Stomach (tissue), 9 donors: ENCODE measurements around the gene FLYWCH2. TPM values are rescaled to one million over a fixed set of nuclear protein-coding genes. Genes with fewer than 3 reads are reported as not detected.
A peak's percentile ranks its signal among the peaks of the same experiment; 100 is the strongest.

Experiments used
- DNase-seq, 2 donors: peaks; one replicate each; pipeline versions ENCODE4 v3.0.0 to v3.0.0-alpha.2; 2013 to 2019
- H3K27ac ChIP-seq, 5 donors: fragments of 200-600 bp in 4 of 5; sonication (generic) in 4 of 5; one replicate each; pipeline ENCODE4 v1.5.1; 2013 to 2019; ENCODE audit warnings: mild to moderate bottlenecking in 1 of 5, moderate library complexity in 1 of 5
- H3K27me3 ChIP-seq, 3 donors: fragments of 200-600 bp; sonication (generic); one replicate each; pipeline ENCODE4 v1.5.1; 2017 to 2019; ENCODE audit warnings: mixed run types in 1 of 3
- H3K36me3 ChIP-seq, 4 donors: fragments of 200-600 bp; sonication (generic); 1 replicate in 3 of 4; 2 replicates in 1 of 4; pipeline ENCODE4 v1.5.1; 2016 to 2019
- H3K4me1 ChIP-seq, 4 donors: fragments of 200-600 bp; sonication (generic); one replicate each; pipeline ENCODE4 v1.5.1; 2016 to 2019
- H3K4me3 ChIP-seq, 4 donors: fragments of 200-600 bp; sonication (generic) in 3 of 4; one replicate each; pipeline ENCODE4 v1.5.1; 2016 to 2019; ENCODE audit warnings: mild to moderate bottlenecking in 1 of 4
- H3K9me3 ChIP-seq, 4 donors: fragments of 200-600 bp; sonication (generic); one replicate each; pipeline ENCODE4 v1.5.1; 2016 to 2019
- EP300 ChIP-seq: sonication (generic); formaldehyde crosslinking; IDR thresholded peaks from one replicate; pipeline ENCODE4 v1.6.1; 2017; ENCODE audit warnings: antibody characterized with exemption
- POLR2A ChIP-seq, 4 donors: fragments of 450-650 bp; IDR thresholded peaks; one replicate each; pipeline ENCODE4 v1.6.1; 2016; ENCODE audit warnings: antibody characterized with exemption in 4 of 4, control low read depth in 2 of 4, mild to moderate bottlenecking in 1 of 4, moderate library complexity in 1 of 4
- POLR2AphosphoS5 ChIP-seq, 3 donors: sonication (generic); formaldehyde crosslinking; IDR thresholded peaks; one replicate each; pipeline ENCODE4 v1.6.1; 2016; ENCODE audit warnings: antibody characterized with exemption in 3 of 3
- WGBS, 5 donors: extraction: QIAGEN DNeasy Blood & Tissue Kit in 3 of 5; methylation state at CpG; one replicate each; pipeline versions ENCODE4 v1.1.5 to v1.1.7; 2013 to 2018; 5-methylcytosine and 5-hydroxymethylcytosine counted together
- intact Hi-C: fragments of 100-400 bp; cut with DNase I; formaldehyde crosslinking; loops from one replicate; pipeline ENCODE4 v1.15.1; 2023; ENCODE audit warnings: low total_unique reads
- polyA plus RNA-seq, 3 donors: library from polyadenylated mRNA; stranded (reverse); fragments of 200-250 nt; gene quantifications; one replicate each; pipeline ENCODE4 v1.2.3, GENCODE V29; 2013
- total RNA-seq, 5 donors: library from RNA; depleted of rRNA; stranded (reverse); fragments of >200 nt; gene quantifications; one replicate each; pipeline versions ENCODE4 v1.1.0 to v1.2.3, GENCODE V29; 2014 to 2016
- TF ChIP-seq, protein P1 (sequence below), 7 experiments: fragments of 450-650 bp in 4 of 7; fragments of 200-600 bp in 3 of 7; sonication (generic) in 3 of 7; IDR thresholded peaks; one replicate each; pipeline ENCODE4 v1.5.1; 2016 to 2019; ENCODE audit warnings: antibody characterized with exemption in 7 of 7, control low read depth in 2 of 7, mild to moderate bottlenecking in 1 of 7
- donor health status: healthy with polysubstance abuse.
- donor health status: Bipolar disorder and iron deficiency.
- donor health status: healthy.

Gene FLYWCH2
- total and polyA plus RNA-seq, 8 donors: 19.6 to 76.4 (median 41.2) TPM

DNA sequence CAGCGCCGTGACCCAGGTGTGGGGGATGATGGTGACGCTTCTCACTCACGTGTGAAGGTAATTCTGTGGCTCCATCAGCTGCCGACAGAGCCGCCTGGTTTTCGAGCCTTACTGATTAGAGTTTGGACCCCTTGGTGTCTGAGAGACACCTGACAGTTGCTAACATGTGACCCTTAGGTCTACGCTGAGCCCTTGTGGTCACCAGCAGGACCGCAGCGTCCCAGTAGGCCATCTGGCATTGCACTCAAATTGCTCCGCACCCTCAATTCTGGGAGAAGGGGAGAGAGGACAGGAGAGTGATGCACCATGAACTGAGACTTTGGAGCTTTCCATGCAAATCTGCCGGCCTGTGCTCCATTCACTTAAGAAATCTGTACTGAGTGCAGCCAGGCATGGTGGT lies 31.2 kb downstream of the FLYWCH2 start:
- no peaks in the 10 kb centered on the region for H3K9me3 ChIP-seq
- H3K36me3 ChIP-seq: peaks cover 11 to 46% (median 34%) of the 10 kb centered on the region in 4 donors
- H3K27me3 ChIP-seq: no peaks in the 10 kb centered on the region
- no peak for TF ChIP-seq POLR2A (IDR thresholded peaks at IDR 0.05)
- no peak for TF ChIP-seq EP300
- no peak for TF ChIP-seq POLR2AphosphoS5 (IDR thresholded peaks at IDR 0.05)
- TF ChIP-seq, protein P1, sequence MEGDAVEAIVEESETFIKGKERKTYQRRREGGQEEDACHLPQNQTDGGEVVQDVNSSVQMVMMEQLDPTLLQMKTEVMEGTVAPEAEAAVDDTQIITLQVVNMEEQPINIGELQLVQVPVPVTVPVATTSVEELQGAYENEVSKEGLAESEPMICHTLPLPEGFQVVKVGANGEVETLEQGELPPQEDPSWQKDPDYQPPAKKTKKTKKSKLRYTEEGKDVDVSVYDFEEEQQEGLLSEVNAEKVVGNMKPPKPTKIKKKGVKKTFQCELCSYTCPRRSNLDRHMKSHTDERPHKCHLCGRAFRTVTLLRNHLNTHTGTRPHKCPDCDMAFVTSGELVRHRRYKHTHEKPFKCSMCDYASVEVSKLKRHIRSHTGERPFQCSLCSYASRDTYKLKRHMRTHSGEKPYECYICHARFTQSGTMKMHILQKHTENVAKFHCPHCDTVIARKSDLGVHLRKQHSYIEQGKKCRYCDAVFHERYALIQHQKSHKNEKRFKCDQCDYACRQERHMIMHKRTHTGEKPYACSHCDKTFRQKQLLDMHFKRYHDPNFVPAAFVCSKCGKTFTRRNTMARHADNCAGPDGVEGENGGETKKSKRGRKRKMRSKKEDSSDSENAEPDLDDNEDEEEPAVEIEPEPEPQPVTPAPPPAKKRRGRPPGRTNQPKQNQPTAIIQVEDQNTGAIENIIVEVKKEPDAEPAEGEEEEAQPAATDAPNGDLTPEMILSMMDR (IDR thresholded peaks at IDR 0.05): no peak
- peak overlapping the region in 1 of 5 donors; percentile 94 for H3K27ac ChIP-seq
- 87 to 95% (median 89%) methylated on average over 12 of the region's 12 CpGs for WGBS, 5 donors
- DNase-seq: no peak
- H3K4me3 ChIP-seq: no peak overlapping the region
- intact Hi-C loops: no loop called here
- H3K4me1 ChIP-seq: peaks cover 8 to 22% (median 19%) of the 10 kb centered on the region in 4 donors

DNA sequence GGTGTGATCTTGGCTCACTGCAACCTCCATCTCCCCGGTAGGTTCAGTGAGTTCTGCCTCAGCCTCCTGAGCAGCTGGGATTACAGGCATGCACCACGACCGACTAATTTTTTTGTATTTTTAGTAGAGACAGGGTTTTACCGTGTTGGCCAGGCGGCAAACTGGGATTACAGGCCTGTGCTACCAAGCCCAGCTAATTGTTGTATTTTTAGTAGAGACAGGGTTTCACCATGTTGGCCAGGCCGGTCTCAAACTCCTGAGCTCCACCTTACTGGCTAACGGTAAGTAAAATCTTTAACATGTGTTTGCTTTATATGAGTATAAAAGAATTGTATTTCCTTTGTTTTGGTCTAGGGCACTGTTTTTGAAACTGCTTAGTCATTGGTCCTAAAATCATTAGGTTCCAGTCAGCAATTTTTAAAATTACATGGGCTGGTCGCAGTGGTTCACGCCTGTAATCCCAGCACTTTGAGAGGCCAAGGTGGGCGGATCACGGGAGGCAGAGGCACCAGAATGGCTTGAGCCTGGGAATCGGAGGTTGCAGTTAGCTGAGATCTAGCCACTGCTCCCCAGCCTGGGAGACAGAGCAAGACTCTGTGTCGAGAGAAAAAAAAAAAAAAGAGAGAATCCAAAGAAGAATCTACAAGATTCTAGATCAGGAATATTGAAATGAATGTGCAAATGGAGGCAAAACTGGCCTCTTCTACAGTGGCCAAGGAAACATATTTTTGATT lies 32.3 kb downstream of the FLYWCH2 start:
- Histone ChIP-seq H3K27ac (no peak overlapping the region), H3K36me3 (peaks cover 11 to 46% (median 34%) of the 10 kb centered on the region in 4 donors), H3K4me3 (no peak overlapping the region), H3K9me3 (no peaks in the 10 kb centered on the region), H3K4me1 (peaks cover 8 to 32% (median 23%) of the 10 kb centered on the region in 4 donors), H3K27me3 (no peaks in the 10 kb centered on the region)
- intact Hi-C loops: no loop called here
- WGBS, 5 donors: 82 to 90% (median 86%) methylated on average over 13 of the region's 13 CpGs
- no peak for DNase-seq
- TF ChIP-seq POLR2AphosphoS5 (IDR thresholded peaks at IDR 0.05) (no peak), EP300 (no peak), POLR2A (IDR thresholded peaks at IDR 0.05) (no peak)
- TF ChIP-seq, protein P1 (IDR thresholded peaks at IDR 0.05): no peak

DNA sequence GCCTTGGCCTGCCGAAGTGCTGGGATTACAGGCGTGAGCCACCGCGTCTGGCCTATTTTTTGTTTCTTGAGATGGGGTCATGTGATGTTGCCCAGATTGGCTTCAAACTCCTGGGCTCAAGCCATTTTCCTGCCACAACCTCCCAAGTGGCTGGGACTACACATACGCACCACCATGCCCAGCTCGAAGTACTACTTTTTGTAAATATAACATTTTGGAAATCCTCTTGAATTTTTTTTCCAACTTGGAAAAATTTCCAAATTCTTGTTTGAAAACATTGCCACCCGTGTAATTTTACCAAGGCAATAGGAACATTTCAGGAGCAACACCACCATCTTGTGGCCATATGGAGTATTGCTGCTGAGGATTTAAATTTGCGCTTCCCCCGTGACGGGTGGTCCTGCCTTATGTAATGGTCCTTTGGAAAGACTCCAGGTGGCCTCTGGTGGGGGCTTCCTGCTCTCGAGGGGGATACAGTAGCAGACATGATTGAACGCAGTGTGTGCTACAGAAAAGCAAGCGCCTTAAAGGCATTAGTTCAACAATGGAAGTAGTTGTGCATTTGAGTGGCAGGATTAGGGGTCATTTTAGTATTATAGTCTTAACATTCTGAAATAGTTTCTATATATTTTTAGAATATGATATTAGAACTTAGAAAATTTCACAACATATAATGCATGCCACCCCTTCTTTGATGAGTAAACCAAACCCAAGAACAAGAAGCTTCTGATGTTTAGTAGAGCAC lies 36.7 kb downstream of the FLYWCH2 start:
- no peaks in the 10 kb centered on the region for H3K27me3 ChIP-seq
- WGBS, 5 donors: 9 to 12% (median 10%) methylated on average over 13 of the region's 13 CpGs
- H3K4me1 ChIP-seq: peaks cover 0 to 12% (median 5%) of the 10 kb centered on the region in 4 donors
- H3K9me3 ChIP-seq: no peaks in the 10 kb centered on the region
- peaks cover 4 to 68% (median 51%) of the 10 kb centered on the region in 4 donors for H3K36me3 ChIP-seq
- TF ChIP-seq POLR2A (IDR thresholded peaks at IDR 0.05) (no peak), EP300 (no peak), POLR2AphosphoS5 (IDR thresholded peaks at IDR 0.05) (peak in 1 of 3 donors; percentile 41)
- TF ChIP-seq, protein P1 (IDR thresholded peaks at IDR 0.05): peak in 5 of 7 experiments; percentile 85 to 98 (median 93)
- no peak overlapping the region for H3K4me3 ChIP-seq
- intact Hi-C loops: loop anchor here (5.0 kb wide), 1 partner anchor 47 kb away; no protein-coding TSS in a partner anchor
- peak; percentile 62 to 89 for DNase-seq
- peak overlapping the region; percentile 37 to 77 (median 60) for H3K27ac ChIP-seq

DNA sequence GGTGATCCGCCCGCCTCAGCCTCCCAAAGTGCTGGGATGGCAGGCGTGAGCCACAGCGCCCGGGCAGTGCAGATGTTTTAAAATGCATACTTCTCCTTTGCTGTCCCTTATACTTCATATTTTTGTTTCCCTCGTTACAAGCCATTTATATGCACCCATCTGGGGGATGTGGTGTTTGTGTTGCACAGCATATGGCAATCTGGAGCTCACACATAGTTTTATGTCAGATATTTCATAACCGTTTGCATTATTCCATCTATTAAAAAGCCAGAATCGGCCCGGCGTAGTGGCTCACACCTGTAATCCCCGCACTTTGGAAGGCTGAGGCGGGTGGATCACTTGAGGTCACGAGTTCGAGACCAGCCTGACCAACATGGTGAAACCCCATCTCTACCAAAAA lies 40.5 kb downstream of the FLYWCH2 start:
- intact Hi-C loops: loop anchor here (5.0 kb wide), 1 partner anchor 51 kb away; no protein-coding TSS in a partner anchor
- H3K9me3 ChIP-seq: no peaks in the 10 kb centered on the region
- H3K4me3 ChIP-seq: no peak overlapping the region
- peaks cover 0 to 31% (median 17%) of the 10 kb centered on the region in 4 donors for H3K4me1 ChIP-seq
- no peaks in the 10 kb centered on the region for H3K27me3 ChIP-seq
- 93 to 97% (median 95%) methylated on average over 14 of the region's 14 CpGs for WGBS, 5 donors
- DNase-seq: no peak
- no peak overlapping the region for H3K27ac ChIP-seq
- H3K36me3 ChIP-seq: peaks cover 0 to 40% (median 26%) of the 10 kb centered on the region in 4 donors
- TF ChIP-seq POLR2A (IDR thresholded peaks at IDR 0.05): no peak
- no peak for TF ChIP-seq POLR2AphosphoS5 (IDR thresholded peaks at IDR 0.05)
- TF ChIP-seq EP300: no peak
